ENCODE measurements around the gene GLIS1. TPM values are rescaled to one million over a fixed set of nuclear protein-coding genes. Genes with fewer than 3 reads are reported as not detected.

GLIS1 gene
- total and polyA plus RNA-seq, 8 donors: 0.20 to 4.8 (median 0.55) TPM; not detected in 1

DNA sequence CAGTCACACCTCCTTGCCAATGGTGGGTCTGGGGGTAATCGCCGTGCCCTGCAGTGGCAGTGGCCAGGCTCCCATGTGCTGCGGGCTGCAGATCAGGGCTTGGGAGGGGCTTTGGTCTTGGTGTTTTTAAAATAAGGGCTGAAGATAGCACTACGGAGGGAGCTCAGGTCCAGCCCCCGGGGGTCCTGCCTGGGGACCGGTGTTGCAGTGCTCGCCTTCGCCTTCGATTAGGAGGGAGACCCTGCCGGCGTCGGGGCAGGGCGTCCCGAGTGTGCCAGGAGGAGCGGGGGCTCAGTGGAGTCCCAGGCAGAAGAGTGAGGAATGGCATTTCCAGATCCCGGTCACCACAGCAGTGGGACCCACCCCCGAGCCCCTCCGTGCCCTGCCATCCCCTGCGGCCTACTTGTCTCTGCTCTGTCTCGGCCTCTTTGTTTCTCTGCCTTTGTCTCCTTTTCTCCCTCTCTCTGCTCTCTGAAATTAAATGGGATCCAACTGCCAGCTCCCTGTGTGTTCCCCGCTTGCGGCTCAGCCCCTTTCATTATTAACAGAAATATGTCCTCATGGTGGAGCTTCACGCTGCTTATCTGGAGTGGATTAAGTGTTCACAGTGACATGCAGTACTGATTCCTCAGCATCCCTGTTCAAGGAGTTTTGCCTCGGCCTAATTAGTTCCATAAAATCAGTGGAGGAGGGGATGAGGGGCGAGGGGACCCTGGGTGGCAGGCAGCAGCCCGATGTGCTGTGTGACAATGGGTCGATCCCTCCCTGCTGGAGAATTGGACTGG is 235.3 kb downstream of the GLIS1 start:
- 72 to 79% (median 77%) methylated on average over 25 to 27 of the region's 27 CpGs for WGBS, 5 donors
- intact Hi-C loops (cut with DNase I; ENCODE audit: low total_unique reads): no loop called here
- no peak for DNase-seq
- no peak for TF ChIP-seq POLR2AphosphoS5 (IDR thresholded peaks at IDR 0.05)
- no peak for TF ChIP-seq POLR2A (IDR thresholded peaks at IDR 0.05)
- TF ChIP-seq EP300 (IDR thresholded peaks at IDR 0.05): no peak
- TF ChIP-seq, protein P1, sequence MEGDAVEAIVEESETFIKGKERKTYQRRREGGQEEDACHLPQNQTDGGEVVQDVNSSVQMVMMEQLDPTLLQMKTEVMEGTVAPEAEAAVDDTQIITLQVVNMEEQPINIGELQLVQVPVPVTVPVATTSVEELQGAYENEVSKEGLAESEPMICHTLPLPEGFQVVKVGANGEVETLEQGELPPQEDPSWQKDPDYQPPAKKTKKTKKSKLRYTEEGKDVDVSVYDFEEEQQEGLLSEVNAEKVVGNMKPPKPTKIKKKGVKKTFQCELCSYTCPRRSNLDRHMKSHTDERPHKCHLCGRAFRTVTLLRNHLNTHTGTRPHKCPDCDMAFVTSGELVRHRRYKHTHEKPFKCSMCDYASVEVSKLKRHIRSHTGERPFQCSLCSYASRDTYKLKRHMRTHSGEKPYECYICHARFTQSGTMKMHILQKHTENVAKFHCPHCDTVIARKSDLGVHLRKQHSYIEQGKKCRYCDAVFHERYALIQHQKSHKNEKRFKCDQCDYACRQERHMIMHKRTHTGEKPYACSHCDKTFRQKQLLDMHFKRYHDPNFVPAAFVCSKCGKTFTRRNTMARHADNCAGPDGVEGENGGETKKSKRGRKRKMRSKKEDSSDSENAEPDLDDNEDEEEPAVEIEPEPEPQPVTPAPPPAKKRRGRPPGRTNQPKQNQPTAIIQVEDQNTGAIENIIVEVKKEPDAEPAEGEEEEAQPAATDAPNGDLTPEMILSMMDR (IDR thresholded peaks at IDR 0.05): no peak
- Histone ChIP-seq H3K4me1 (peaks cover 0 to 17% (median 0%) of the 10 kb centered on the region in 4 donors), H3K4me3 (no peak overlapping the region), H3K36me3 (no peaks in the 10 kb centered on the region), H3K27me3 (peaks cover 0 to 40% (median 13%) of the 10 kb centered on the region in 3 donors), H3K9me3 (no peaks in the 10 kb centered on the region), H3K27ac (peak overlapping the region in 1 of 5 donors; percentile 24)

DNA sequence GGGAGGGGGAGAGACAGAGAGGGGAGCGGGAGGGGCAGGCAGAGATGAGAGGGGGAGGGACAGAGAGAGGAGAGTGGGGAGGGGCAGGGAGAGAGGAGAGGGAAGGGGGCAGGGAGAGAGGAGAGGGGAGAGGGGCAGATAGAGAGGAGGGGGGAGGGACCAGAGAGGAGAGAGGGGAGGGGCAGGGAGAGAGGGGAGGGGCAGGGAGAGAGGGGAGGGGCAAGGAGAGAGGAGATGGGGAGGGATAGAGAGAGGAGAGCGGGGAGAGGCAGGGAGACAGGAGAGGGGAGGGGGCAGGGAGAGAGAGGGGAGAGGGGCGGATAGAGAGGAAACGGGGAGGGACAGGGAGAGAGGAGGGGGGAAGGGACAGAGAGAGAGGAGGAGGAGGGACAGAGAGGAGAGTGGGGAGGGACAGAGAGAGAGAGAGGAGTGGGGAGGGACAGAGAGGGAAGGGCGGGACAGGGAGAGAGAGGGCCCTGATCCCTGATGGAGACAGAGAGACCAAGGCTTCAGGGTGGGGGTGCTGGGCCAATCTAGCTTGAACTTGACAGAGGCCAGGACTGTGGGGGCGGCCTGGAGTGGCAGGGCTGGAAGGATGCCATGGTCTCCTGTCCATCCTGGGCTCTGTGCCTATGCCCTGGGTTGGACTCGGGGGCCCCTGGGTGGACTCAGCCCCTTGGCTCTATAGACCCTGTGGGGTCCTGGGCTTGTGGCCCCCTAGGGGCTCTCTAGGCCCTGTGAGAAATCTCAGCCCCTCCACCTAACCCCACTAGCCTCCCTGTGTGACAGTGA is 236.1 kb downstream of the GLIS1 start:
- Histone ChIP-seq H3K4me3 (no peak overlapping the region), H3K27me3 (peaks cover 0 to 44% (median 13%) of the 10 kb centered on the region in 3 donors), H3K36me3 (no peaks in the 10 kb centered on the region), H3K27ac (peak overlapping the region in 1 of 5 donors; percentile 24), H3K4me1 (peaks cover 0 to 18% (median 0%) of the 10 kb centered on the region in 4 donors), H3K9me3 (no peaks in the 10 kb centered on the region)
- peak in 1 of 2 donors; percentile 54 for DNase-seq
- 44 to 75% (median 54%) methylated on average over 5 to 7 of the region's 7 CpGs for WGBS, 5 donors
- TF ChIP-seq, protein P1 (IDR thresholded peaks at IDR 0.05): no peak
- TF ChIP-seq POLR2AphosphoS5 (IDR thresholded peaks at IDR 0.05) (no peak), POLR2A (IDR thresholded peaks at IDR 0.05) (no peak), EP300 (IDR thresholded peaks at IDR 0.05) (no peak)
- intact Hi-C loops (cut with DNase I; ENCODE audit: low total_unique reads): no loop called here

DNA sequence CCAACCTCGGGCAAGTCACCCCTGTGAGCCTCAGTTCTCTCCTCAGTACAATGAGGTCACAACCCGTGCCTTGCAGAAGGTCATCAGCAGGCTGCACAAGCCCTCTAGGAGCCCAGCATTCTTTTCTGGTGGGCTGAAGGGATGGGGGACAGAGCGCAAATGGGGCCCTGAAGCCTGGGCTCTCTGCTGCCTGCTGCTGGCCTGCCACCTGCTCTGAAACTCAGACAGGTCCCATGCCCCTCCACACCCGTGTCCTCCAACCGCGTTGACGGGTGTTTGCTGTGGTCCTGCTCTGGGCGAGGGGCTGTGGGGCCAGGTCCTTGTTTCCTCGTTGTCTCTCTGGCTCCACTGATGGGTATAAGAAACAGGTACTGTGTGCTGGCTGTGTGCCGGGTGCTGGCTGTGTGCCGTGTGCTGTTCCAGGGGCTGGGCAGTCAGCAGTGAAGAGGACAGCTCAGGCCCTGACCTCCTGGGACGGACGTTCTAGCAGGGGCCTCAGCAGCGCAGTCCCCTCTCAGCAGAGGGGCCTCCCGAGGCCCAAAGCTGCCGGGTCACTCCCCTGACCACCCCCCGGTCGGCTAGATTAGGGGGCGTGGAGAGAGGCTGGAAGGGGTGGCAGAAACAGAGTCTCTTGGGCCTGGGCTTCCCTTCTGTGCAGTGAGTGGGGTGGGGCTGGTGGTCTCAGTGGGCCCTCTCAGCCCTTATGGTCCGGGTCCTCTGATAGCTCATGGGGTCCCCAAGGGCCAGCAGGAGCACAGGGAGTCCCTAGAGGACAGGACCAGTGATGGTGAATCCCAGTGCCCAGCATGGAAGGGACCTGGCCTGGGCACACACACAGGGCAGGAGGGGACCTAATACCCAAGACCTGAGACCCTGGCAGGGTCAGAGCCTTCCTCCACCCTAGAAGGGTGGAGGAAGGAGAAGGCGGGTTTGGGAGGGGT is 237.6 kb downstream of the GLIS1 start:
- Histone ChIP-seq H3K27ac (peak overlapping the region in 1 of 5 donors; percentile 46), H3K9me3 (no peaks in the 10 kb centered on the region), H3K27me3 (peaks cover 0 to 44% (median 13%) of the 10 kb centered on the region in 3 donors), H3K4me3 (no peak overlapping the region), H3K4me1 (peaks cover 0 to 18% (median 0%) of the 10 kb centered on the region in 4 donors), H3K36me3 (no peaks in the 10 kb centered on the region)
- no peak for DNase-seq
- no peak for TF ChIP-seq POLR2A (IDR thresholded peaks at IDR 0.05)
- 40 to 62% (median 59%) methylated on average over 15 to 21 of the region's 21 CpGs for WGBS, 5 donors
- intact Hi-C loops (cut with DNase I; ENCODE audit: low total_unique reads): no loop called here

DNA sequence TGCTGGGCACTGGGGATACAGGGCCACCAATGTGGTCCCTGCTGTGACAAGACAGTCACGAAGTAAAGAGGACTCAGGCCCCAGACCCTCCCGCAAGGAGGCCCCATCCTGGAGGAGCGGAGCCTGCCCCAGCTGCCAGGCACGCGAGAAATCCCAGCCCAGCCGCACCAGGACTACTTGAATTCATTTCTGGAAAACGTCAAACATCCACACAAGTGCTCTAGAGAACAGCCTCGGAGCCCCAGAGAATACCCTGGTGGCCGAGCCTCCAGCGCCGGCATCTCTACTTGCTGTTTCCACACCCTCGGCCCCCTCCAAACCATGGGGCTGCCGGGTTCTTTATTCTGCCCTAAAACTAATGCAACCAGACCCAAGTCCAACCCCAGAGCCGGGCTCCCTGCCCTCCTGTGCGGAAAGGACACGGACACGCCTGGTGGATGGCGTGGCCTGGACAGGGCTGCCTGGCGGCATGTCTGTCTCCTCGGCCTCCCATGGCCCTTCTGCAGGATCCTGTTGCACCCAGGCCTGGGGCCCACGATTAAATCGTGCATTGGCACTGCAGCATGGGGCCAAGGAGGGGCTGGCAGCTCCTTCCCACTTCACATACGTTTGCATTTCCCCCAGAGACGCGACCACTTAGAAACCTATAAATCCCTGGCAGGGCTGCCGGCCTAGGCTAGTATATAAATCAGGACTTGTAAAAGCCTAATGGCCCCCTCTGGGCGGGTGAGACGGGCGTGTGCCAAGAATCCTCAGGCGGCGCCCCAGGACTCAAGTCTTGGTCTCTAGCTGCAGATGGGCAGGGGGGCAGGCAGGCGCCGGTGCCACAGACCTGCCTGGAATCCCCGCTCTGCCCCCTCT is 238.5 kb downstream of the GLIS1 start:
- H3K36me3 ChIP-seq: no peaks in the 10 kb centered on the region
- TF ChIP-seq, protein P1 (IDR thresholded peaks at IDR 0.05): no peak
- TF ChIP-seq POLR2A (IDR thresholded peaks at IDR 0.05) (no peak), POLR2AphosphoS5 (IDR thresholded peaks at IDR 0.05) (no peak)
- 70 to 88% (median 87%) methylated on average over 23 to 34 of the region's 34 CpGs for WGBS, 5 donors
- intact Hi-C loops (cut with DNase I; ENCODE audit: low total_unique reads): no loop called here
- DNase-seq: peak in 1 of 2 donors; percentile 58
- H3K4me3 ChIP-seq: no peak overlapping the region
- H3K9me3 ChIP-seq: no peaks in the 10 kb centered on the region
- H3K4me1 ChIP-seq: peaks cover 0 to 18% (median 0%) of the 10 kb centered on the region in 4 donors
- peaks cover 0 to 44% (median 13%) of the 10 kb centered on the region in 3 donors for H3K27me3 ChIP-seq
- peak overlapping the region in 1 of 5 donors; percentile 46 for H3K27ac ChIP-seq

Data from stomach (tissue), 9 donors.